Activated CD8-positive, alpha-beta T cell treated with anti-CD3 and anti-CD28 coated beads, Interleukin-2, amount 10 ng/mL, durations not matched to agents 7 days and 5 days (primary cell): ENCODE measurements around the gene ILRUN. TPM values are rescaled to one million over a fixed set of nuclear protein-coding genes. Genes with fewer than 3 reads are reported as not detected.
"Not testable (repeated sequence)": the region's sequence is repeated elsewhere in the genome, so short reads cannot be mapped to it uniquely, and the experiment has no call there.

Source experiments
- ATAC-seq: fragments of 150-1000 bp; cut with Tn5 transposase; one replicate; pipeline ENCODE4 v1.10.0; 2021; ENCODE audit warnings: moderate library complexity
- CTCF ChIA-PET: fragments of 350-600 bp; sonication (Branson Sonifier 250); formaldehyde crosslinking; loops from one replicate; lab custom pipeline; 2021; ENCODE audit warnings: antibody characterized with exemption; lab: Charles Lee
- POLR2A ChIA-PET: fragments of 350-600 bp; sonication (Branson Sonifier 250); formaldehyde crosslinking; loops from one replicate; lab custom pipeline; 2021; ENCODE audit warnings: antibody characterized with exemption; lab: Charles Lee
- DNase-seq: peaks from one replicate; pipeline ENCODE4 v3.0.0-alpha.2; 2020
- H3K27ac Mint-ChIP-seq: one replicate; pipeline ENCODE4 v1.8.0; 2021; ENCODE audit warnings: mild to moderate bottlenecking, mixed read lengths
- H3K27me3 Mint-ChIP-seq: one replicate; pipeline ENCODE4 v1.8.0; 2021; ENCODE audit warnings: low read depth, mixed read lengths
- H3K36me3 Mint-ChIP-seq: one replicate; pipeline ENCODE4 v1.8.0; 2021; ENCODE audit warnings: low read depth, mixed read lengths
- H3K4me1 Mint-ChIP-seq: one replicate; pipeline ENCODE4 v1.8.0; 2021; ENCODE audit warnings: low read depth, mixed read lengths
- H3K4me3 Mint-ChIP-seq: one replicate; pipeline ENCODE4 v1.8.0; 2021; ENCODE audit warnings: mild to moderate bottlenecking, mixed read lengths
- H3K9me3 Mint-ChIP-seq: one replicate; pipeline ENCODE4 v1.8.0; 2022; ENCODE audit warnings: mixed read lengths; ENCODE audit not compliant: insufficient read depth
- total RNA-seq, 2 experiments: library from RNA; stranded (reverse); gene quantifications; one replicate each; pipeline ENCODE4 v1.2.3, GENCODE V29; 2021

ILRUN gene
- total RNA-seq, 2 experiments from 2014 or later, result 57.4 to 58.8 TPM

- H3K4me3 Mint-ChIP-seq, result no peak overlapping the region
- H3K9me3 Mint-ChIP-seq, result peaks cover 3% of the 10 kb centered on the region
- ChIA-PET CTCF (interaction anchor here (1.5 kb wide), 1 partner anchor 9 kb away, joined by 7 read pairs; no protein-coding TSS in a partner anchor), POLR2A (interaction anchor here (1.3 to 1.8 kb wide), 2 partner anchors 7 to 9 kb away, joined by 5 to 6 read pairs; no protein-coding TSS in a partner anchor)
- H3K27me3 Mint-ChIP-seq, result no peaks in the 10 kb centered on the region
- H3K4me1 Mint-ChIP-seq, result peaks cover 43% of the 10 kb centered on the region
- peaks cover 18% of the 10 kb centered on the region for H3K36me3 Mint-ChIP-seq
- peak overlapping the region; percentile 39 for H3K27ac Mint-ChIP-seq
- ATAC-seq, result no peak
- no peak for DNase-seq
These were observed 32.7 kb downstream of the ILRUN start for GRCh38 chr6:34663831-34664255.

- ChIA-PET POLR2A (no interaction called here), CTCF (no interaction called here)
- H3K4me3 Mint-ChIP-seq, result no peak overlapping the region
- peaks cover 18% of the 10 kb centered on the region for H3K36me3 Mint-ChIP-seq
- H3K9me3 Mint-ChIP-seq, result peaks cover 3% of the 10 kb centered on the region
- H3K27ac Mint-ChIP-seq, result peak overlapping the region; percentile 39
- DNase-seq (no peak), ATAC-seq (no peak)
- H3K4me1 Mint-ChIP-seq, result peaks cover 47% of the 10 kb centered on the region
- no peaks in the 10 kb centered on the region for H3K27me3 Mint-ChIP-seq
These were observed 33.2 kb downstream of the ILRUN start for GRCh38 chr6:34663371-34663770.

GRCh38 chr6:34661357-34661756 is 35.2 kb downstream of the ILRUN start:
- Mint-ChIP-seq H3K4me1 (peaks cover 62% of the 10 kb centered on the region), H3K9me3 (peaks cover 3% of the 10 kb centered on the region), H3K27me3 (no peaks in the 10 kb centered on the region), H3K27ac (no peak overlapping the region), H3K36me3 (peaks cover 18% of the 10 kb centered on the region), H3K4me3 (no peak overlapping the region)
- ChIA-PET POLR2A (no interaction called here), CTCF (no interaction called here)
- DNase-seq (no peak), ATAC-seq (no peak)

GRCh38 chr6:34658605-34659265 is 37.8 kb downstream of the ILRUN start:
- POLR2A ChIA-PET, result no interaction called here
- Mint-ChIP-seq H3K4me3 (no peak overlapping the region), H3K27ac (no peak overlapping the region), H3K4me1 (peaks cover 49% of the 10 kb centered on the region), H3K27me3 (no peaks in the 10 kb centered on the region), H3K9me3 (no peaks in the 10 kb centered on the region), H3K36me3 (peaks cover 21% of the 10 kb centered on the region)
- CTCF ChIA-PET, result interaction anchor here (0.7 to 4.3 kb wide), 4 partner anchors 14 to 133 kb away, joined by 3 to 28 read pairs (median 6); partner anchors contain the start of gene BLTP3A
- ATAC-seq, result no peak
- DNase-seq, result no peak

- peak overlapping the region; percentile 76 for H3K4me3 Mint-ChIP-seq
- not testable (repeated sequence) for H3K9me3 Mint-ChIP-seq, H3K27me3 Mint-ChIP-seq, ATAC-seq, DNase-seq
- peaks cover 22% of the 10 kb centered on the region for H3K36me3 Mint-ChIP-seq
- H3K27ac Mint-ChIP-seq, result peak overlapping the region; percentile 90
- POLR2A ChIA-PET, result interaction anchor here (1.0 to 2.2 kb wide), 3 partner anchors 15 to 38 kb away, joined by 5 to 28 read pairs (median 20); partner anchors contain the start of gene ILRUN
- CTCF ChIA-PET, result interaction anchor here (1.2 to 4.3 kb wide), 6 partner anchors 14 to 242 kb away, joined by 3 to 28 read pairs (median 8); partner anchors contain the start of genes BLTP3A and SNRPC
- peaks cover 47% of the 10 kb centered on the region for H3K4me1 Mint-ChIP-seq
These were observed 38.5 kb downstream of the ILRUN start for GRCh38 chr6:34657979-34658480.

GRCh38 chr6:34657307-34657978 is 39.1 kb downstream of the ILRUN start:
- H3K27ac Mint-ChIP-seq, result peak overlapping the region; percentile 90
- POLR2A ChIA-PET, result interaction anchor here (0.8 to 2.2 kb wide), 9 partner anchors 7 to 232 kb away, joined by 3 to 28 read pairs (median 5); partner anchors contain the start of genes ANKS1A, ILRUN, RPS10 and SNRPC
- DNase-seq, result peak; percentile 36
- no peaks in the 10 kb centered on the region for H3K27me3 Mint-ChIP-seq
- ATAC-seq, result peak; percentile 57
- peaks cover 25% of the 10 kb centered on the region for H3K36me3 Mint-ChIP-seq
- H3K9me3 Mint-ChIP-seq, result no peaks in the 10 kb centered on the region
- CTCF ChIA-PET, result interaction anchor here (0.7 to 4.3 kb wide), 10 partner anchors 11 to 408 kb away, joined by 3 to 28 read pairs (median 5); partner anchors contain the start of genes BLTP3A and SNRPC
- peaks cover 46% of the 10 kb centered on the region for H3K4me1 Mint-ChIP-seq
- peak overlapping the region; percentile 76 for H3K4me3 Mint-ChIP-seq

- ATAC-seq, result no peak
- POLR2A ChIA-PET, result interaction anchor here (0.6 to 2.2 kb wide), 12 partner anchors 7 to 231 kb away, joined by 3 to 28 read pairs (median 4); partner anchors contain the start of genes ANKS1A, BLTP3A, ILRUN and RPS10
- peaks cover 43% of the 10 kb centered on the region for H3K4me1 Mint-ChIP-seq
These were observed 39.6 kb downstream of the ILRUN start for GRCh38 chr6:34657037-34657306.

GRCh38 chr6:34656378-34657036 is 40.1 kb downstream of the ILRUN start:
- Mint-ChIP-seq H3K27me3 (no peaks in the 10 kb centered on the region), H3K4me1 (peaks cover 42% of the 10 kb centered on the region), H3K9me3 (no peaks in the 10 kb centered on the region), H3K27ac (peak overlapping the region; percentile 90), H3K36me3 (peaks cover 24% of the 10 kb centered on the region), H3K4me3 (peak overlapping the region; percentile 76)
- ATAC-seq (peak; percentile 72), DNase-seq (peak; percentile 41)
- CTCF ChIA-PET, result interaction anchor here (0.7 to 4.3 kb wide), 10 partner anchors 12 to 407 kb away, joined by 3 to 28 read pairs (median 5); partner anchors contain the start of genes BLTP3A and SNRPC
- POLR2A ChIA-PET, result interaction anchor here (0.6 to 2.2 kb wide), 11 partner anchors 8 to 232 kb away, joined by 3 to 28 read pairs (median 5); partner anchors contain the start of genes ANKS1A, BLTP3A, ILRUN and RPS10

More at GRCh38 chr6:34657037-34657306, 39.6 kb downstream of the ILRUN start:
- no peak for DNase-seq
- Mint-ChIP-seq H3K4me3 (peak overlapping the region; percentile 76), H3K36me3 (peaks cover 26% of the 10 kb centered on the region), H3K27me3 (no peaks in the 10 kb centered on the region), H3K9me3 (no peaks in the 10 kb centered on the region), H3K27ac (peak overlapping the region; percentile 90)
- CTCF ChIA-PET, result interaction anchor here (0.7 to 4.3 kb wide), 10 partner anchors 12 to 407 kb away, joined by 3 to 28 read pairs (median 5); partner anchors contain the start of genes BLTP3A and SNRPC

- peak overlapping the region; percentile 25 for H3K4me3 Mint-ChIP-seq
- ChIA-PET POLR2A (interaction anchor here (1.1 to 2.2 kb wide), 5 partner anchors 17 to 233 kb away, joined by 3 to 28 read pairs (median 6); partner anchors contain the start of genes ANKS1A, ILRUN, RPS10 and SNRPC), CTCF (interaction anchor here (1.7 to 4.3 kb wide), 4 partner anchors 12 to 101 kb away, joined by 4 to 28 read pairs (median 10); partner anchors contain the start of gene SNRPC)
- H3K36me3 Mint-ChIP-seq, result peaks cover 28% of the 10 kb centered on the region
- DNase-seq, H3K27me3 Mint-ChIP-seq, H3K9me3 Mint-ChIP-seq, ATAC-seq: not testable (repeated sequence)
- peaks cover 38% of the 10 kb centered on the region for H3K4me1 Mint-ChIP-seq
- H3K27ac Mint-ChIP-seq, result peak overlapping the region; percentile 90
These were observed 40.6 kb downstream of the ILRUN start for GRCh38 chr6:34655876-34656377.

GRCh38 chr6:34654061-34654710 is 42.4 kb downstream of the ILRUN start:
- H3K27me3 Mint-ChIP-seq, result no peaks in the 10 kb centered on the region
- ChIA-PET CTCF (no interaction called here), POLR2A (interaction anchor here (1.1 kb wide), 1 partner anchor 18 kb away, joined by 3 read pairs; no protein-coding TSS in a partner anchor)
- ATAC-seq (no peak), DNase-seq (no peak)
- H3K36me3 Mint-ChIP-seq, result peaks cover 29% of the 10 kb centered on the region
- no peaks in the 10 kb centered on the region for H3K9me3 Mint-ChIP-seq
- H3K4me3 Mint-ChIP-seq, result no peak overlapping the region
- no peak overlapping the region for H3K27ac Mint-ChIP-seq
- H3K4me1 Mint-ChIP-seq, result peaks cover 36% of the 10 kb centered on the region
